Cardiac muscle cell (in vitro differentiated cells and primary cell): ENCODE measurements around the gene RRP1. TPM values are rescaled to one million over a fixed set of nuclear protein-coding genes. Genes with fewer than 3 reads are reported as not detected.

Source experiments
- DNase-seq, 2 donors: peaks; one replicate each; pipeline versions ENCODE4 v3.0.0 to v3.0.0-alpha.2; 2010 to 2017; ENCODE audit warnings: low read depth in 1 of 2, low spot score in 1 of 2
- H3K27ac ChIP-seq: fragments of 200-600 bp; sonication (generic); 2 replicates; pipeline ENCODE4 v1.5.1; 2016
- H3K27me3 ChIP-seq: fragments of 200-600 bp; sonication (generic); 2 replicates; pipeline ENCODE4 v1.6.0; 2016; ENCODE audit warnings: control low read depth
- H3K36me3 ChIP-seq: fragments of 200-600 bp; sonication (generic); 2 replicates; pipeline ENCODE4 v1.5.1; 2016; ENCODE audit warnings: control low read depth
- H3K4me1 ChIP-seq: fragments of 200-600 bp; sonication (generic); 2 replicates; pipeline ENCODE4 v1.8.1; 2017; ENCODE audit warnings: low read depth, mild to moderate bottlenecking, mixed run types
- H3K4me3 ChIP-seq: fragments of 200-600 bp; sonication (generic); 2 replicates; pipeline ENCODE4 v1.5.1; 2016; ENCODE audit warnings: mild to moderate bottlenecking
- H3K9me3 ChIP-seq: fragments of 200-600 bp; sonication (generic); 2 replicates; pipeline ENCODE4 v1.5.1; 2017; ENCODE audit warnings: low read depth, mild to moderate bottlenecking, control low read depth
- CTCF ChIP-seq: IDR thresholded peaks from 2 replicates; pipeline ENCODE4 v1.5.1; 2012; ENCODE audit warnings: low read depth, mild to moderate bottlenecking, low read length
- polyA plus RNA-seq: library from polyadenylated mRNA; unstranded; fragments of >200 nt; fragmentation: Nextera tagmentation; extraction: Ambion mirVana; gene quantifications from 2 replicates; pipeline ENCODE4 v1.2.1, GENCODE V29; 2016
- total RNA-seq: library from RNA; depleted of rRNA; stranded (reverse); fragments of >200 nt; gene quantifications from 2 replicates; pipeline ENCODE4 v1.2.3, GENCODE V29; 2016

RRP1 gene
- total and polyA plus RNA-seq, 2 experiments from 2014 or later = 20.1 to 27.8 TPM

GRCh38 chr21:43851593-43851992 is 62.2 kb downstream of the RRP1 start:
- Histone ChIP-seq H3K27me3 (no peaks in the 10 kb centered on the region), H3K27ac (no peak overlapping the region), H3K9me3 (no peaks in the 10 kb centered on the region), H3K4me3 (no peak overlapping the region), H3K4me1 (no peaks in the 10 kb centered on the region), H3K36me3 (no peaks in the 10 kb centered on the region)
- no peak for TF ChIP-seq CTCF
- no peak for DNase-seq

GRCh38 chr21:43853851-43854772 is 64.7 kb downstream of the RRP1 start:
- no peak for DNase-seq
- Histone ChIP-seq H3K4me1 (peaks cover under 1% of the 10 kb centered on the region), H3K36me3 (no peaks in the 10 kb centered on the region), H3K9me3 (no peaks in the 10 kb centered on the region), H3K27ac (no peak overlapping the region), H3K4me3 (no peak overlapping the region), H3K27me3 (no peaks in the 10 kb centered on the region)
- no peak for TF ChIP-seq CTCF

Other genes starting within 250 kb of the RRP1 start
- gene HSF2BP, start 130.1 kb upstream of the RRP1 start, total RNA-seq = 1.2 and 3.6 TPM in 2 replicates
- 0.22 and 1.8 TPM in 2 replicates for gene HSF2BP, start 130.1 kb upstream of the RRP1 start, polyA plus RNA-seq
- 16.9 and 25.5 TPM in 2 replicates for gene RRP1B, start 130.0 kb upstream of the RRP1 start, total RNA-seq
- 13.6 and 14.8 TPM in 2 replicates for gene RRP1B, start 130.0 kb upstream of the RRP1 start, polyA plus RNA-seq
- 74.4 and 76.2 TPM in 2 replicates for gene PDXK, start 70.4 kb upstream of the RRP1 start, total RNA-seq
- gene PDXK, start 70.4 kb upstream of the RRP1 start, polyA plus RNA-seq = 82.4 and 103 TPM in 2 replicates
- gene CSTB, start 13.3 kb upstream of the RRP1 start, total RNA-seq = 9.8 and 17.3 TPM in 2 replicates
- gene CSTB, start 13.3 kb upstream of the RRP1 start, polyA plus RNA-seq = 58.4 and 83.3 TPM in 2 replicates
- 19.4 and 23.6 TPM in 2 replicates for gene AGPAT3, start 75.6 kb downstream of the RRP1 start, total RNA-seq
- 12.4 and 20.1 TPM in 2 replicates for gene AGPAT3, start 75.6 kb downstream of the RRP1 start, polyA plus RNA-seq
- 12.6 and 14.5 TPM in 2 replicates for gene TRAPPC10, start 222.7 kb downstream of the RRP1 start, total RNA-seq
- gene TRAPPC10, start 222.7 kb downstream of the RRP1 start, polyA plus RNA-seq = 6.5 and 7.9 TPM in 2 replicates